Measurements from ENCODE around the gene PSMA5. TPM values are rescaled to one million over a fixed set of nuclear protein-coding genes. Genes with fewer than 3 reads are reported as not detected.

Gene PSMA5
- total RNA-seq, 4 donors from 2014 or later, result 29.7 to 69.3 (median 50.4) TPM

DNA sequence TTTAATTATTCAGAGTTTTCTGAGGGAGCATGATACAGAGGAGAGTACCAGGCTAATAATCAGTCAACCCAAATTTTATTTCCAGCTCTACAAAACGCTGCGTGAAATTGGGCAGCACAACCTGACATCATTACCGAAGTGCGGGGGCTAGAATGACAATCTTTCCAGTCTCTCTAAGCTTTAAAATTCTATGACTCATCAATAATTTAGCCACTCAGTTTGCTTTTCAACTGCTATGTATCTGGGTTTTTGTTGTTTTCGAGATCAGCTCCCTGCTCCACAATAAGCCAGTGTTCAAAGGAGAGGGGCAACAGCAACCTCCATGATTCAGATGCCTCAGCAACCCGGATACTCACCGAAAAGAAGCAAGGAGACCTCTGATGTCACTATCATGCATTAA lies 42.4 kb downstream of the PSMA5 start:
- Histone ChIP-seq H3K9me3 (no peaks in the 10 kb centered on the region), H3K27ac (no peak overlapping the region), H3K4me3 (no peak overlapping the region), H3K4me1 (peaks cover 0 to 9% (median 0%) of the 10 kb centered on the region in 4 donors), H3K36me3 (no peaks in the 10 kb centered on the region), H3K27me3 (no peaks in the 10 kb centered on the region)
- DNase-seq, result no peak
- no peak for TF ChIP-seq POLR2A (IDR thresholded peaks at IDR 0.05)
- TF ChIP-seq, protein P1, sequence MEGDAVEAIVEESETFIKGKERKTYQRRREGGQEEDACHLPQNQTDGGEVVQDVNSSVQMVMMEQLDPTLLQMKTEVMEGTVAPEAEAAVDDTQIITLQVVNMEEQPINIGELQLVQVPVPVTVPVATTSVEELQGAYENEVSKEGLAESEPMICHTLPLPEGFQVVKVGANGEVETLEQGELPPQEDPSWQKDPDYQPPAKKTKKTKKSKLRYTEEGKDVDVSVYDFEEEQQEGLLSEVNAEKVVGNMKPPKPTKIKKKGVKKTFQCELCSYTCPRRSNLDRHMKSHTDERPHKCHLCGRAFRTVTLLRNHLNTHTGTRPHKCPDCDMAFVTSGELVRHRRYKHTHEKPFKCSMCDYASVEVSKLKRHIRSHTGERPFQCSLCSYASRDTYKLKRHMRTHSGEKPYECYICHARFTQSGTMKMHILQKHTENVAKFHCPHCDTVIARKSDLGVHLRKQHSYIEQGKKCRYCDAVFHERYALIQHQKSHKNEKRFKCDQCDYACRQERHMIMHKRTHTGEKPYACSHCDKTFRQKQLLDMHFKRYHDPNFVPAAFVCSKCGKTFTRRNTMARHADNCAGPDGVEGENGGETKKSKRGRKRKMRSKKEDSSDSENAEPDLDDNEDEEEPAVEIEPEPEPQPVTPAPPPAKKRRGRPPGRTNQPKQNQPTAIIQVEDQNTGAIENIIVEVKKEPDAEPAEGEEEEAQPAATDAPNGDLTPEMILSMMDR (IDR thresholded peaks at IDR 0.05), result no peak

GRCh38 chr1:109383087-109383779 lies 43.0 kb downstream of the PSMA5 start:
- H3K4me3 ChIP-seq, result no peak overlapping the region
- H3K27me3 ChIP-seq, result no peaks in the 10 kb centered on the region
- H3K9me3 ChIP-seq, result no peaks in the 10 kb centered on the region
- no peaks in the 10 kb centered on the region for H3K36me3 ChIP-seq
- peaks cover 0 to 9% (median 0%) of the 10 kb centered on the region in 4 donors for H3K4me1 ChIP-seq
- TF ChIP-seq, protein P1 (IDR thresholded peaks at IDR 0.05), result no peak
- no peak for TF ChIP-seq POLR2A (IDR thresholded peaks at IDR 0.05)
- no peak for DNase-seq
- H3K27ac ChIP-seq, result no peak overlapping the region

DNA sequence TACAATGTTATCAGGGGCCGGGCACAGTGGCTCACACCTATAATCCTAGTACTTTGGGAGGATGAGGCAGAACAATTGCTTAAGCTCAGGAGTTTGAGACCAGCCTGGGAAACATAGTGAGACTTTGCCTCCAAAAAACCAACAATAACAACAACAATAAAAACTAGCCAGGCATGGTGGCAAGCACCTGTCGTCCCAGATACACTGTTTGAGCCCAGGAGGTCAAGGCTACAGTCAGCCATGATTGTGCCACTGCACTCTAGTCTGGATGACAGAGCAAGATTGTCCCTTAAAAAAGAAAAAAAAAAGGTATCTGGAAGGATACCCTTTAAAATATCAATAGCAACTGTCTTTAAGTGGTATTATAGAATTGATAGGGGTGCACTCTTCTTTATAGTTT lies 44.7 kb downstream of the PSMA5 start:
- peaks cover 0 to 8% (median 0%) of the 10 kb centered on the region in 4 donors for H3K4me1 ChIP-seq
- TF ChIP-seq POLR2A (IDR thresholded peaks at IDR 0.05), result no peak
- TF ChIP-seq, protein P1 (IDR thresholded peaks at IDR 0.05), result no peak
- H3K27me3 ChIP-seq, result no peaks in the 10 kb centered on the region
- H3K36me3 ChIP-seq, result no peaks in the 10 kb centered on the region
- H3K27ac ChIP-seq, result no peak overlapping the region
- DNase-seq, result no peak
- no peak overlapping the region for H3K4me3 ChIP-seq
- no peaks in the 10 kb centered on the region for H3K9me3 ChIP-seq

DNA sequence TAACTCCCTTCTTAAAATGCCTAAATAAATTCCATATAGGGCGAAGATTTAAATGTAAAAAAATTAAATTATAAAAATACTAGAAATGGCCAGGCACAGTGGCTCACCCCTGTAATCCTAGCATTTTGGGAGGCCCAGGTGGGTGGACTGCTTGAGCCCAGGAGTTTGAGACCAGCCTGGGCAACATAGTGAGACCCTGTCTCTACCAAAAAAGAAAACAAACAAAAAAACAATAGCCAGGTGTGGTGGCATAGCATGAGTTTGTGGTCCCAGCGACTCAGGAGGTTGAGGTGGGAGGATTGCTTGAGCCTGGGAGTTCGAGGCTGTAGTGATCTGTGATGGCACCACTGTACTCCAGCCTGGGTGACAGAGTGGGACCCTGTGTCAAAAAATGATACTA lies 46.3 kb downstream of the PSMA5 start:
- TF ChIP-seq, protein P1 (IDR thresholded peaks at IDR 0.05), result no peak
- TF ChIP-seq POLR2A (IDR thresholded peaks at IDR 0.05), result no peak
- H3K27ac ChIP-seq, result no peak overlapping the region
- no peak for DNase-seq

DNA sequence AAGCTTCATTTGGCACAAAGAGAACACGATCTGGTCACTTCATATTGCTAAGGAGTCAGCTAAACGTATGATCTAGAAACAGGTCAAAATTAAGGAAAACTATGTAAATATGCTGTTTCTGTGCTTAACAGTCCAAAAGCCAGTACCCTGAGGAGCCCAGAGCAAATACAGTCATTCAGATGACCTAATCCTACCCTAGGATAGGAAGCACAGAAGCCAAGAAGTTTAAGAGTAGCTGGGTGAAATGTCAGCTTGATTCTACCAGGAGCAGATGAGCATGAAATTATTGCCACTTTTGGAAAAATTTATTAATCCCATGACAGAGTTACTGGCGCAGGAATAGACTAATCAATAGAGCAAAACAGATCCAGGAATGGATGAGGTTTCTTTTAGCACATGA lies 46.8 kb downstream of the PSMA5 start:
- H3K9me3 ChIP-seq, result no peaks in the 10 kb centered on the region
- no peaks in the 10 kb centered on the region for H3K4me1 ChIP-seq
- no peak overlapping the region for H3K4me3 ChIP-seq
- H3K27ac ChIP-seq, result no peak overlapping the region
- TF ChIP-seq, protein P1 (IDR thresholded peaks at IDR 0.05), result no peak
- TF ChIP-seq POLR2A (IDR thresholded peaks at IDR 0.05), result no peak
- H3K27me3 ChIP-seq, result no peaks in the 10 kb centered on the region
- H3K36me3 ChIP-seq, result no peaks in the 10 kb centered on the region
- no peak for DNase-seq

More for the DNA sequence above, 46.3 kb downstream of the PSMA5 start:
- no peaks in the 10 kb centered on the region for H3K36me3 ChIP-seq
- no peaks in the 10 kb centered on the region for H3K4me1 ChIP-seq
- H3K4me3 ChIP-seq, result no peak overlapping the region
- H3K27me3 ChIP-seq, result no peaks in the 10 kb centered on the region
- H3K9me3 ChIP-seq, result no peaks in the 10 kb centered on the region

All from Peyer's patch (tissue), 4 donors.